KOPT-K1 (cell line): ENCODE results near the gene ZNF768.

Experiments
- H3K27ac ChIP-seq: fragments of 200-600 bp; sonication (generic); 2 replicates; pipeline ENCODE4 v1.5.1; 2016; ENCODE audit warnings: antibody characterized with exemption, mild to moderate bottlenecking, low read depth, low read length; ENCODE audit not compliant: poor library complexity, severe bottlenecking
- H3K36me3 ChIP-seq: fragments of 200-600 bp; sonication (generic); 2 replicates; pipeline ENCODE4 v1.5.1; 2017; ENCODE audit warnings: antibody characterized with exemption, mild to moderate bottlenecking, low read length, moderate library complexity; ENCODE audit not compliant: insufficient read depth
- H3K9me3 ChIP-seq: fragments of 200-600 bp; sonication (generic); 2 replicates; pipeline ENCODE4 v1.5.1; 2017; ENCODE audit warnings: antibody characterized with exemption, low read length, mild to moderate bottlenecking; ENCODE audit not compliant: insufficient read depth, poor library complexity, severe bottlenecking

Gene ZNF768

GRCh38 chr16:30526137-30526822 lies at the start of gene ZNF768:
Gene ZNF768 (minus strand): TSS chr16:30526566. CDS start chr16:30526413, 153 bp downstream.
- H3K9me3 ChIP-seq, result no peaks in the 10 kb centered on the region
- peaks cover 23% of the 10 kb centered on the region for H3K36me3 ChIP-seq
- H3K27ac ChIP-seq, result peak within 1 kb of the TSS; percentile 81

- Histone ChIP-seq H3K9me3 (no peaks in the 10 kb centered on the region), H3K27ac (no peak overlapping the region)
These were observed 48.3 kb upstream of the ZNF768 start for GRCh38 chr16:30574678-30575077.

DNA sequence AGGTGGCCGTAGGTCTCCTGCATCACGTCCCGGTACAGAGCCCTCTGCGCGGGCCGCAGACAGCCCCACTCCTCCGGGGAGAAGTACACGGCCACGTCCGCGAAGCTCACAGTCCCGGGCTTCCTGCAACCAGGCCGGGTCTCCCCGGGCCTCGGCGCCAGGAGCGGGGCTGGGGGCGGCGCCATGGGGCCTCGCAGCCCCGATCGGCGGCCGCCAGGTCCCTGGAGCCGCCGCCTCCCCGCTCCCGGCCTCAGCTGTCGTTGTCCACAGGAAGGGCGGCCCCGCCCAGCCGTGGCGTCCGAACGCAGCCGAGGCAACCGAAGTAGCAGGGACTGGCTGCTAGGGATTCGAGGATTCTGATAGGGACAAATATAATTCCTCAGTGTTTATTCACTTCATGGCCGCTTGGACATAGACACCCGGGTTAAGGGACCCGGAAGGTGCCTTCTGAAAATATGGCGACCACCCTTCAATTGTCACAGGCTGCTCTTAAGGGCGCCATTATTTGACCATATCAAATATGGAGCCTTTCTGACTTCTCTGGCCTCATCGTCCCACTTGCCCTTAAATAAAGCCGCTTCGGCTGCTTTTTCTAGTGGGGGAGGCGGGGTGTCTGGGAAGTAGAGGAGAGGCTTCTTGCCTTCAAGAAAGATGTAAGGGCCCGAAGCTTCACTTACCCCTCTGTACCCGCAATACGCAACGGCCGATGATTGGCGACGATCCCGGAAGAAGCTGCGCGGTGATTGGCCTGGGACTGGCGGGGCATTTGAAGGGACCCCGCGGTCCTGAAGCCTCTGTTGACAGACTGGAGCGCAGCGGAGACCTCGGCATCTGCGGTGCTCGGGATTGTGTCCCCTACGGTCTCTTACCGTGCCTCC lies 45.3 kb upstream of the ZNF768 start, which contains the start of gene ZNF688:
Gene ZNF688, minus strand, starts transcription at position 270 of the 878 bp plus-strand sequence. Its CDS starts 85 bp downstream, at position 185.
- H3K9me3 ChIP-seq, result no peaks in the 10 kb centered on the region
- H3K36me3 ChIP-seq, result peaks cover 4% of the 10 kb centered on the region; the same call in 1 of the 2 replicates
- peak within 1 kb of the TSS; percentile 97 for H3K27ac ChIP-seq

More at GRCh38 chr16:30574678-30575077, 48.3 kb upstream of the ZNF768 start:
- H3K36me3 ChIP-seq, result peaks cover 32% of the 10 kb centered on the region

DNA sequence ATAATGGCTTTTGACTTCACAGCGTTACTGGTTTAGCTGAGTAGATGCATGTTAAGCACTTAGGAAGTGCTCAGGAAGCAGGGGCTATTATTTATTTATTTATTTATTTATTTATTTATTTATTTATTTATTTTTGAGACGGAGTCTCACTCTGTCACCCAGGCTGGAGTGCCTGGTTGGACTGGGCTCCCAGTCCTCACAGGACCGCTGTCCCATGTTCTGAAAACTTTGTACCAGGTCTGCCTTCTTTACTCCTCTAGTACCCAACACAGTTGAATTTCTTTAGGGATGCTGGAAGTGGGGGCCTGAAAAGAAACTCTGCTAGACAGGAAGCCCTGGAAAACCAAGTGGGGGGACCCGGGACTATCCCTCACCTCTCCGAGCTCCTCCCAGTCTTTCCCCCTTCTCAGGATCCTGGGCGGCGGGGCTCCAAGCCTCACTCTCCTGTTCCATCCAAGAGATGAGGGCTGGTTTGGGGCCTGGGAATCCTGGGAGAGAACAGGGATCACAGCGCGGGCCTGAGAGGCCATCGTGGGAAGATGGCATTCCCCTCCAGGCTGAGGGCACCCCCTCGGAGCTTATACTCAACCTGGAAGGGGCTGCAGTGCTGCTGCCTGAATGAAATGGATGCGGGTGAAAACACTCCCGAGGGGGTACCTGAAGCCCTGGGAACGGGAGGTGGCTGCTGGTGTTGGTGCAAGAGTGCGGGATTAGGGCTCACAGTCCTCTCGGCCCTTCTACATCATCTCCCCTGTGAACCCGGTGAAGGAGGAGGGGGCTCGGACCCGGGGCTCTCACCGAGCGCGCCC lies 44.5 kb upstream of the ZNF768 start:
- Histone ChIP-seq H3K36me3 (no peaks in the 10 kb centered on the region), H3K27ac (peak overlapping the region; percentile 97)

DNA sequence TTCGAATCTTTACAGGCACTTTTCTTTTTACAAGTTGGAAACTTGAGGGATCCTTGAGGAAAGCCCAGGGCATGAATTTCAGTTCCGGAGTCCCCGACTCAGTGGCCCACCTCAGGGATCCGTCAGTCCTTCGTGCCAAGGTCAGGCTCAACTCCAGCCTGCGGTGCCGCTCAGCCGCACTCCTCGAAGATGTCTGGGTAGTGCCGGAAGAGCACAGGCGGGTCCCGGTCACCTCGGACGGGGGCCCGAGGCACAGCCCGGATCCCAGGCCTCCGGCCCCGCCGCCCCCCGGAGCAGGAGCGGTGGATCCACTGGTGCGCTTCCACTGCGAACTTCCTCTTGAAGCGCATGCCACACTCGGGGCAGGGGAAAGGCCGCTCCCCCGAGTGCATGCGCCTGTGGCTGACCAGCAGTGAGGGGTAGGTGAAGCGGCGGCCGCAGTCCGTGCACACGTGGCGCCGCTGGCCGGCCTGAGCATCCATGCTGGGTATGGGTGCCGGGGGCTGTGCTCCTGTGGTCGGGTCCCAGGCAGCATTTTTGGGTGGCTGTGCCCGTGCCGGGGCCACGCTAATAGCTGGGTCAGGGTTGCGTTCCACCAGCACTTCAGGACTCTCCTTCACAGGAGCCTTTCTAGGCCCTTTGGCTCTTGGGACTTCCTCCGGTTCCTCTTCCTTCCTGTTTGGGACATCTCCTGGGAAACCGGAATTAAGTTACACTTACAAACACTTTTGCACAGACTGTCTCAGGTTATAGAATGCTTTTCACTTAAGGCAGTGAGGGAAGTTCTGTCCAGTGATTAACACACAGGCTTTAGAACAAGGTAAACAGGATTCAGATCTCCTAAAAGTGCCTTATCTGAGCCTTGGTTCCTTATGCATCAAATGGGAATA lies 43.6 kb upstream of the ZNF768 start:
- no peaks in the 10 kb centered on the region for H3K9me3 ChIP-seq
- no peak overlapping the region for H3K27ac ChIP-seq
- no peaks in the 10 kb centered on the region for H3K36me3 ChIP-seq

More for the DNA sequence above, 44.5 kb upstream of the ZNF768 start:
- no peaks in the 10 kb centered on the region for H3K9me3 ChIP-seq

DNA sequence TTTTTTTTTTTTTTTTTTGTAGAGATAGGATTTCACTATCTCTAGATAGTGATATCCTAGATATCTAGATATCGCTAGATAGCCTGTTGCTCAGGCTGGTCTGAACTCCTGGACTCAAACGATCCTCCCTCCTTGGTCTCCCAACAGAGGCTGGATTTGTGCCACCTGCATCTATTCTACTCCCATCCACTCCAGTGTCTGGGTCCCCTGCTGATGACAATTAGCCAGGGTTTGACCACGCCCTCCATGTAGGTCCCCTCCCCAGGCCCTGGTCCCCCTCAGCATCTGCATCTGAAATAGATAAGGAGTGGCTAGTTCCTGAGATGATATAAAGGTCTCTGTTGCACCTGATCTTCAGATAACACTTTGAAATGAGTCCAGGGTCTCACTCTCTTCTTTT lies 42.9 kb upstream of the ZNF768 start:
- Histone ChIP-seq H3K9me3 (no peaks in the 10 kb centered on the region), H3K27ac (no peak overlapping the region), H3K36me3 (no peaks in the 10 kb centered on the region)

DNA sequence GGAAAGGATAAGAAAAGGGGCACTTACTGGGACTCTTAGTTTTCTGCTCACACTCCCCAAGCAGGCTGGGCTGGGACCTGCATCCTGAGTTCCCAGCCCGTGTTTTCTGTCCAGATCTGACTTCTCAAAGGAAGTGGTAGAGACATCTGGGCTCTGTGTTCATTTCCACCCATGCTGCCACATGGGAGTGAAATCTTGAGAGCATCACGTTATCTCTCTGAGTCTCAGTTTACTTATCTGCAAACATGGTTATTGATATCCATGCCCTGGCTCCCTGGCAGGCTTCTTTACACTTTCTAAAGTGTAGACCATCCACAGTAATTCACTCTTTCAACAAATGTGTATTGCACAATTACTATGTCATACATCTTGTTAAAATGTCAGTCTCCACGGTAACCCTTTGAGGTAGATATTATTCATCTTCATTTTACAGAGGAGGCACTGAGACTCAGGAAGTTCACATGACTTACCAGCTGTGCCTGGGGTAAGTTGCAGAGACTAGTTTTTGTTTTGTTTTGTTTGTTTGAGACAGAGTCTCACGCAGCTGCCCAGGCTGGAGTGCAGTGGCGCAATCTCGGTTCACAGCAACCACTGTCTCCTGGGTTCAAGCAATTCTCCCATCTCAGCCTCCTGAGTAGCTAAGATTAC lies 41.7 kb upstream of the ZNF768 start:
- Histone ChIP-seq H3K9me3 (no peaks in the 10 kb centered on the region), H3K36me3 (no peaks in the 10 kb centered on the region), H3K27ac (peak overlapping the region; percentile 46)

DNA sequence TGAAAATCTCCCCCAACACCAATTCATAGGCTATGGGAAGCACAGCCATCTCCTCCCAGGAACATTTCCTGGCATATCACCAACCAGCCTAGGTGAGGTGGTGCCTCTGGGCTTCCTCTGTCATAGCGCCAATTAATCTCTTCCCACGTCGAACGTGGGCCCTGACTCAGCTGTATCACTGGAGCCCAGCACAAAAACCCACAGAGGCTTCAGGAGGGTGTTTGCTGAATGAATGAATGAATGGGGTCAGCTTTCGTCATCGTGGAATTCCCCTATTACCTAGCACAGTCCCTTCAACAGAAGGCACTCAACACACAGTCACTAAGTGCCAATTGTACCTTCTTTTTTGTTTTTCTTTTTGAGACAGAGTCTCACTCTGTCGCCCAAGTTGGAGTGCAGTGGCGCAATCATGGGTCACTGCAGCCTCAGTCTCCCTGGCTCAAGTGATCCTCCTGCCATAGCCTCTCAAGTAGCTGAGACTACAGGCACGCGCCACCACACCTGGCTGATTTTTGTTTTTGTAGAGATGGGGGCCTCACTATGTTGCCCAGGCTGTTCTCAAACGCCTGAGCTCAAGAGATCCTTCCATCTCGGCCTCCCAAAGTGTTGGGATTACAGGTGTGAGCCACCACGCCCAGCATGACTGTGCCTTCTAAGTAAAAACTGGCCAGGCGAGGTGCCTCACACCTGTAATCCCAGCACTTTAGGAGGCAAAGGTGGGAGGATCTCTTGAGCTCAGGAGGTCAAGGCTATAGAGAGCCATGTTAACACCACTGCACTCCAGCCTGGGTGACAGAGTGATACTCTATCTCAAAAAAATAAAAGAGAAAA lies 41.0 kb upstream of the ZNF768 start:
- H3K27ac ChIP-seq, result peak overlapping the region; percentile 46

DNA sequence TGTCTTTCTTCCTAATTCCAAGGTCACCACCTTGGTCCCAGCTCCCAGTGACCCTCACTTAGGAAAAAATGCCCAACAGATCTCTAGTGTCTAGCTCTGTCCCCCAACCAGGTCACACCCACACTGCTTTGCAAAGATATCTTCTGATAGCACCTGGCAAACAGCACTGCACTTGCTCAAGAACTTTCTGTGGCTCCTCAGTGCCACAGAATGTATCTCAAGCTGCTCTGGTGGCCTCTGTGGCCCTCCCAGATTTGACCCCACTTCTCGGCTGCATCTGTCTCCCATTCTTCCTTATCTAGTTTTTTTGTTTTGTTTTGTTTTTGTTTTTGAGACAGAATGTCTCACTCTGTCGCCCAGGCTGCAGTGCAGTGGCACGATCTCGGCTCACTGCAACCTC lies 40.2 kb upstream of the ZNF768 start:
- no peaks in the 10 kb centered on the region for H3K36me3 ChIP-seq
- no peaks in the 10 kb centered on the region for H3K9me3 ChIP-seq
- no peak overlapping the region for H3K27ac ChIP-seq

More for the DNA sequence above, 41.0 kb upstream of the ZNF768 start:
- Histone ChIP-seq H3K9me3 (no peaks in the 10 kb centered on the region), H3K36me3 (no peaks in the 10 kb centered on the region)

DNA sequence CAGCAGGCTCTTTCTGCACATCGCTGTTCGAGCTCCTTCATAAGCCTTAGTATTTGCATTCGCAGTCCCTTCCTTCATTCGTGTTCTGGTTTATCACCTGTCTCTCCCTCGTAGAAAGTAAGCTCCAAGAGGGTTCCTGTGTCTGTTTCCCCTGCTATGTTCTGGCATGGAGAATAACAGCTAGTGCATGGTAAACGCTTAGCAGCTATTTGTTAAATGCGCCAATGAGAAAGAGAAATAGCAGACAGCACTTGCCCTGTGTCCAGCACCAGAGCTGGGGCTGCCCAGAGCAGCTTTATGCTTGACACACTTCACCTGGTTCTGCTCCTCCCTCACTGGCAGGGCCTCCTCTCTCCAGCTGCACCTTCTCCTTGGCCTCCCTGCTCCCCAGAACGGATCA lies 39.6 kb upstream of the ZNF768 start:
- no peak overlapping the region for H3K27ac ChIP-seq
- no peaks in the 10 kb centered on the region for H3K36me3 ChIP-seq
- no peaks in the 10 kb centered on the region for H3K9me3 ChIP-seq

GRCh38 chr16:30565526-30565925 lies 39.2 kb upstream of the ZNF768 start:
- Histone ChIP-seq H3K9me3 (no peaks in the 10 kb centered on the region), H3K36me3 (no peaks in the 10 kb centered on the region), H3K27ac (no peak overlapping the region)

DNA sequence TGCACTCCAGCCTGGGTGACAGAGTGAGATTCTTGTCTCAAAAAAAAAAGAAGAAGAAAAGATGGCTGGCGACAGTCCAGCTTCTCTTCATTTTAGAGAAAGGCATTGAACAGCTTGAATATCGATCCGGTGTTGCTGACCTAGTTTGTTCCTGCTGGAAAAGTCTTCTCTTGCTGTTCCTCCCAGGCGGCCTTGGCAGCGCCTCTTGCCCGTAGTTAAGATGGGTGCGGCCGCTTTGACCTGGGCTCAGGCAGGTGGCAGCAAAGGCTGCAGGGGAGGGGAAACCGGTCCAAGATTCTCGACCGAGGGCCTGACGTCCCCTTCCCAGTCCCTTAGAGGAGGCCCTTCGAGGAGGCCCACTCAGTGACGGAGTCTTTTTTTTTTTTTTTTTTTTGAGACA lies 35.7 kb upstream of the ZNF768 start:
- H3K9me3 ChIP-seq, result no peaks in the 10 kb centered on the region
- no peaks in the 10 kb centered on the region for H3K36me3 ChIP-seq
- no peak overlapping the region for H3K27ac ChIP-seq
